ENCODE data around the gene NEUROD2. TPM values are rescaled to one million over a fixed set of nuclear protein-coding genes. Genes with fewer than 3 reads are reported as not detected.

Gene NEUROD2
- total RNA-seq, 1 donor from 2014 or later, result not detected

GRCh38 chr17:39563476-39563875 is 44.2 kb downstream of the NEUROD2 start:
- intact Hi-C loops (cut with micrococcal nuclease), result no loop called here
- DNase-seq (no peak), ATAC-seq (no peak)

GRCh38 chr17:39562976-39563375 is 44.7 kb downstream of the NEUROD2 start:
- DNase-seq (no peak), ATAC-seq (no peak)
- intact Hi-C loops (cut with micrococcal nuclease), result no loop called here

GRCh38 chr17:39562395-39562794 is 45.3 kb downstream of the NEUROD2 start:
- intact Hi-C loops (cut with micrococcal nuclease), result no loop called here
- ATAC-seq, result no peak

GRCh38 chr17:39556423-39556822 is 51.3 kb downstream of the NEUROD2 start:
- ATAC-seq, result no peak
- DNase-seq, result no peak
- intact Hi-C loops (cut with micrococcal nuclease), result no loop called here

More at GRCh38 chr17:39562395-39562794, 45.3 kb downstream of the NEUROD2 start:
- no peak for DNase-seq

GRCh38 chr17:39555368-39555767 is 52.4 kb downstream of the NEUROD2 start:
- intact Hi-C loops (cut with micrococcal nuclease), result no loop called here
- ATAC-seq, result no peak

More at GRCh38 chr17:39555368-39555767, 52.4 kb downstream of the NEUROD2 start:
- no peak for DNase-seq

Other genes starting within 250 kb of the NEUROD2 start
- gene FBXL20, start 206.3 kb downstream of the NEUROD2 start, total RNA-seq, result 13.4 TPM
- 21.5 TPM for gene MED1, start 156.7 kb downstream of the NEUROD2 start, total RNA-seq
- 20.2 TPM for gene CDK12, start 146.4 kb downstream of the NEUROD2 start, total RNA-seq
- 0.55 TPM for gene PPP1R1B, start 19.0 kb upstream of the NEUROD2 start, total RNA-seq
- 18.7 TPM for gene STARD3, start 29.2 kb upstream of the NEUROD2 start, total RNA-seq
- gene TCAP, start 57.4 kb upstream of the NEUROD2 start, total RNA-seq, result 4,965 TPM
- 5.8 TPM for gene PNMT, start 60.5 kb upstream of the NEUROD2 start, total RNA-seq
- gene PGAP3, start 80.1 kb upstream of the NEUROD2 start, total RNA-seq, result 7.3 TPM
- 75.8 TPM for gene ERBB2, start 92.1 kb upstream of the NEUROD2 start, total RNA-seq
- 49.3 TPM for gene MIEN1, start 122.6 kb upstream of the NEUROD2 start, total RNA-seq
- 5.1 TPM for gene GRB7, start 130.0 kb upstream of the NEUROD2 start, total RNA-seq

Data from left ventricle myocardium superior (tissue), 1 donor.